Parietal lobe (tissue), 2 donors: ENCODE results near the gene GAPT. TPM values are rescaled to one million over a fixed set of nuclear protein-coding genes. Genes with fewer than 3 reads are reported as not detected.

Experiments
- small RNA-seq: library from RNA; depleted of rRNA; stranded (forward); fragments of <200 nt; gene quantifications from one replicate; pipeline ENCODE3, GENCODE V24; 2014; ENCODE audit warnings: low replicate concordance
- total RNA-seq: library from RNA; depleted of rRNA; stranded (reverse); fragments of >200 nt; gene quantifications from one replicate; pipeline ENCODE4 v1.2.3, GENCODE V29; 2014

The GAPT gene
- total RNA-seq = not detected

GRCh38 chr5:58491216-58491892 lies at the start of gene GAPT:
Gene GAPT (plus strand): TSS chr5:58491435. CDS start chr5:58494537, 3,102 bp downstream.

GRCh38 chr5:58460002-58460731 lies 31.1 kb upstream of the GAPT start, which contains the start of gene PLK2:
Gene PLK2 (minus strand): TSS chr5:58460086. CDS start chr5:58459959, 127 bp downstream.

Small RNA genes lying within 50 kb of the gene (small RNA-seq; reads per million reads assigned to genes)
- gene MIR548AE2 = not detected

Other genes with a start within 250 kb of the GAPT start
- gene PLK2, start 31.3 kb upstream of the GAPT start, total RNA-seq = 546 TPM
- gene RAB3C, start 91.6 kb downstream of the GAPT start, total RNA-seq = 39.8 TPM